ENCODE data around the gene MCF2.

DNA sequence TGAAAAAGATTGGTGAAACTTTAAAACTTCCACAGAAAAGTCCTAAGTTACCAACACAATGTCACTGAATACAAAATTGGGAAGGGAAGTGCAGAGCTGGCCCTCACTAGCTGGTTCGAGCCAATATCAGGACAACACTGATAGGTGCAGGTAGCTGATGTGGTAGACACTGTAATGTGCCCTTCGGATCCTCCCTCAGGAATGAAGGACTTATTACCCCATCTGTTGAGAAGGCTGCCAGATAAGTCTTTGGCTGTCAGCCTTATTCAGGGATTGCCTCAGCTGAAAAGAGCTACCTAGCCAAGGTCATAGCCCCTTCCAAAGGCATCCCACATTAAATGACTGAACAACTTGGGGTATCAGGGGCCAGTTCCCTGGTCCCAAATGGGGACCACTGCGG is 5.3 kb downstream of the MCF2 start:
- TF ChIP-seq, protein P1, sequence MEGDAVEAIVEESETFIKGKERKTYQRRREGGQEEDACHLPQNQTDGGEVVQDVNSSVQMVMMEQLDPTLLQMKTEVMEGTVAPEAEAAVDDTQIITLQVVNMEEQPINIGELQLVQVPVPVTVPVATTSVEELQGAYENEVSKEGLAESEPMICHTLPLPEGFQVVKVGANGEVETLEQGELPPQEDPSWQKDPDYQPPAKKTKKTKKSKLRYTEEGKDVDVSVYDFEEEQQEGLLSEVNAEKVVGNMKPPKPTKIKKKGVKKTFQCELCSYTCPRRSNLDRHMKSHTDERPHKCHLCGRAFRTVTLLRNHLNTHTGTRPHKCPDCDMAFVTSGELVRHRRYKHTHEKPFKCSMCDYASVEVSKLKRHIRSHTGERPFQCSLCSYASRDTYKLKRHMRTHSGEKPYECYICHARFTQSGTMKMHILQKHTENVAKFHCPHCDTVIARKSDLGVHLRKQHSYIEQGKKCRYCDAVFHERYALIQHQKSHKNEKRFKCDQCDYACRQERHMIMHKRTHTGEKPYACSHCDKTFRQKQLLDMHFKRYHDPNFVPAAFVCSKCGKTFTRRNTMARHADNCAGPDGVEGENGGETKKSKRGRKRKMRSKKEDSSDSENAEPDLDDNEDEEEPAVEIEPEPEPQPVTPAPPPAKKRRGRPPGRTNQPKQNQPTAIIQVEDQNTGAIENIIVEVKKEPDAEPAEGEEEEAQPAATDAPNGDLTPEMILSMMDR (tag by site-specific recombination; IDR thresholded peaks at IDR 0.05) = no peak
- TF ChIP-seq ZNF624 (tag by site-specific recombination; IDR thresholded peaks at IDR 0.05) (no peak), ZNF121 (tag by site-specific recombination; IDR thresholded peaks at IDR 0.05) (no peak), SP2 (tag by site-specific recombination; IDR thresholded peaks at IDR 0.05) (no peak), ZNF16 (tag by site-specific recombination; IDR thresholded peaks at IDR 0.05; ENCODE audit: low read depth) (no peak)
